ENCODE results near the gene SLC24A3.
A peak's percentile ranks its signal among the peaks of the same experiment; 100 is the strongest.

The SLC24A3 gene

GRCh38 chr20:19330731-19331130, 118.3 kb downstream of the SLC24A3 start:
- Histone ChIP-seq H3K9me3 (no peaks in the 10 kb centered on the region), H3K27me3 (no peaks in the 10 kb centered on the region), H3K36me3 (no peaks in the 10 kb centered on the region), H3K4me1 (ENCODE audit: control insufficient read depth in 1 of 2, insufficient read depth in 1 of 2, low read depth in 1 of 2, low read length in 1 of 2) (peaks cover 14 to 19% of the 10 kb centered on the region in 2 experiments), H3K27ac (peak overlapping the region; percentile 2), H3K4me3 (ENCODE audit: low read depth in 1 of 2, low read length in 1 of 2) (no peak overlapping the region)
- no peak for TF ChIP-seq CTCF (IDR thresholded peaks at IDR 0.05)

GRCh38 chr20:19333563-19333962, 121.1 kb downstream of the SLC24A3 start:
- no peaks in the 10 kb centered on the region for H3K27me3 ChIP-seq
- peaks cover 14 to 28% of the 10 kb centered on the region in 2 experiments for H3K4me1 ChIP-seq (ENCODE audit: control insufficient read depth in 1 of 2, insufficient read depth in 1 of 2, low read depth in 1 of 2, low read length in 1 of 2)
- H3K9me3 ChIP-seq = no peaks in the 10 kb centered on the region
- H3K4me3 ChIP-seq (ENCODE audit: low read depth in 1 of 2, low read length in 1 of 2) = no peak overlapping the region
- H3K36me3 ChIP-seq = no peaks in the 10 kb centered on the region
- H3K27ac ChIP-seq = no peak overlapping the region
- no peak for TF ChIP-seq CTCF (IDR thresholded peaks at IDR 0.05)

GRCh38 chr20:19335341-19335740, 122.9 kb downstream of the SLC24A3 start:
- H3K4me3 ChIP-seq (ENCODE audit: low read depth in 1 of 2, low read length in 1 of 2) = no peak overlapping the region
- no peak for TF ChIP-seq CTCF (IDR thresholded peaks at IDR 0.05)
- no peak overlapping the region for H3K27ac ChIP-seq

GRCh38 chr20:19335916-19336315, 123.5 kb downstream of the SLC24A3 start:
- TF ChIP-seq CTCF (IDR thresholded peaks at IDR 0.05) = no peak
- Histone ChIP-seq H3K4me1 (ENCODE audit: control insufficient read depth in 1 of 2, insufficient read depth in 1 of 2, low read depth in 1 of 2, low read length in 1 of 2) (peaks cover 9 to 22% of the 10 kb centered on the region in 2 experiments), H3K9me3 (no peaks in the 10 kb centered on the region), H3K4me3 (ENCODE audit: low read depth in 1 of 2, low read length in 1 of 2) (no peak overlapping the region), H3K27me3 (no peaks in the 10 kb centered on the region), H3K36me3 (no peaks in the 10 kb centered on the region), H3K27ac (peak overlapping the region; percentile 70)

More at GRCh38 chr20:19335341-19335740, 122.9 kb downstream of the SLC24A3 start:
- H3K27me3 ChIP-seq = no peaks in the 10 kb centered on the region
- H3K9me3 ChIP-seq = no peaks in the 10 kb centered on the region
- peaks cover 14 to 28% of the 10 kb centered on the region in 2 experiments for H3K4me1 ChIP-seq (ENCODE audit: control insufficient read depth in 1 of 2, insufficient read depth in 1 of 2, low read depth in 1 of 2, low read length in 1 of 2)
- H3K36me3 ChIP-seq = no peaks in the 10 kb centered on the region

GRCh38 chr20:19336631-19337030, 124.2 kb downstream of the SLC24A3 start:
- no peak for TF ChIP-seq CTCF (IDR thresholded peaks at IDR 0.05)
- H3K4me1 ChIP-seq (ENCODE audit: control insufficient read depth in 1 of 2, insufficient read depth in 1 of 2, low read depth in 1 of 2, low read length in 1 of 2) = peaks cover 7 to 19% of the 10 kb centered on the region in 2 experiments
- no peaks in the 10 kb centered on the region for H3K9me3 ChIP-seq
- no peaks in the 10 kb centered on the region for H3K36me3 ChIP-seq
- H3K27me3 ChIP-seq = no peaks in the 10 kb centered on the region
- H3K27ac ChIP-seq = peak overlapping the region; percentile 70
- H3K4me3 ChIP-seq (ENCODE audit: low read depth in 1 of 2, low read length in 1 of 2) = no peak overlapping the region

- H3K36me3 ChIP-seq = no peaks in the 10 kb centered on the region
- no peaks in the 10 kb centered on the region for H3K9me3 ChIP-seq
- H3K27ac ChIP-seq = no peak overlapping the region
- no peaks in the 10 kb centered on the region for H3K27me3 ChIP-seq
- peaks cover 3 to 13% of the 10 kb centered on the region in 2 experiments for H3K4me1 ChIP-seq (ENCODE audit: control insufficient read depth in 1 of 2, insufficient read depth in 1 of 2, low read depth in 1 of 2, low read length in 1 of 2)
- TF ChIP-seq CTCF (IDR thresholded peaks at IDR 0.05) = no peak
- no peak overlapping the region for H3K4me3 ChIP-seq (ENCODE audit: low read depth in 1 of 2, low read length in 1 of 2)
These were observed 125.9 kb downstream of the SLC24A3 start for GRCh38 chr20:19338380-19338779.
